Mononuclear cell (primary cell): ENCODE measurements around the gene PKN3. TPM values are rescaled to one million over a fixed set of nuclear protein-coding genes. Genes with fewer than 3 reads are reported as not detected.

Experiments used
- H3K27me3 ChIP-seq: 2 replicates; pipeline ENCODE4 v1.6.0; 2011; ENCODE audit warnings: low read length, control low read depth; ENCODE audit not compliant: insufficient read depth
- H3K4me1 ChIP-seq: 2 replicates; pipeline ENCODE4 v1.5.1; 2011; ENCODE audit warnings: mild to moderate bottlenecking, low read length, control low read depth; ENCODE audit not compliant: insufficient read depth
- H3K4me3 ChIP-seq: 2 replicates; pipeline ENCODE4 v1.5.1; 2011; ENCODE audit warnings: mild to moderate bottlenecking, low read length, moderate library complexity
- H3K9me3 ChIP-seq: 2 replicates; pipeline ENCODE4 v1.5.1; 2011; ENCODE audit warnings: low read depth, mild to moderate bottlenecking, control low read depth, low read length
- total RNA-seq: library from RNA; depleted of rRNA; stranded (reverse); fragments of >200 nt; gene quantifications from one replicate; pipeline ENCODE4 v1.2.3, GENCODE V29; 2012

The PKN3 gene
- total RNA-seq, 1 donor, result 0.73 TPM

DNA sequence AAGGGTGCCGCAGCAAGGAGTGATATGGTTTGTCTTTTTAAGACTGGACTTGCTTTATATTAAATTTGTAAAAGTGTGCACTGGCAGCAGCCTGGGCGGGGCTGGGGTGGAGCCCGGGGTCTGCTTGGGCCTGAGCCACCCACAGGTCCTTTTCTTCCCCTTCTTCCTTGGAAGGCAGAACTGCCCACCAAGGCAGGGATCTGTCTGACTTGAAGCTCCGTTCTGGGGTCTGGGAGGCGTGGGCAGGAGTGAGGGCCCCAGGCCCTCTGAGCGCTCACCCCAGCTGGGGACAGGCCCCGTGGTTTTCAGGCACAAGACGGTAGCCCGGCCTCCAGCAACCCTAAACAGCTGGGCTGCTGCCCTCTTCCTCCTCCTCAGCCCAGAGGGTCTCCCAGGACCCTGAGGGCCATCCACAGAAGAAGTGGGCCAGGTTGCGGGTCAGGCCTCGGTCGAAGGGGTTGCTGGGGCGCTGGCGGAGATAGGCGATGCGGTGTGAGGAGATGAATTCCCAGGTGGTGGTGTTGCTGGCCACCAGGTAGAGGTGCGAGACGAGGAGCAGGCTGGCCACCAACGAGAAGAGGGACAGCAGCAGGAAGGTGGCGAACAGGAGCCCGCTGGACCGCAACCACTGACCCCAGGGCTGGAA, 18.7 kb downstream of the PKN3 start:
- peaks cover 22% of the 10 kb centered on the region for H3K4me1 ChIP-seq
- H3K27me3 ChIP-seq, result no peaks in the 10 kb centered on the region
- no peak overlapping the region for H3K4me3 ChIP-seq
- no peaks in the 10 kb centered on the region for H3K9me3 ChIP-seq

DNA sequence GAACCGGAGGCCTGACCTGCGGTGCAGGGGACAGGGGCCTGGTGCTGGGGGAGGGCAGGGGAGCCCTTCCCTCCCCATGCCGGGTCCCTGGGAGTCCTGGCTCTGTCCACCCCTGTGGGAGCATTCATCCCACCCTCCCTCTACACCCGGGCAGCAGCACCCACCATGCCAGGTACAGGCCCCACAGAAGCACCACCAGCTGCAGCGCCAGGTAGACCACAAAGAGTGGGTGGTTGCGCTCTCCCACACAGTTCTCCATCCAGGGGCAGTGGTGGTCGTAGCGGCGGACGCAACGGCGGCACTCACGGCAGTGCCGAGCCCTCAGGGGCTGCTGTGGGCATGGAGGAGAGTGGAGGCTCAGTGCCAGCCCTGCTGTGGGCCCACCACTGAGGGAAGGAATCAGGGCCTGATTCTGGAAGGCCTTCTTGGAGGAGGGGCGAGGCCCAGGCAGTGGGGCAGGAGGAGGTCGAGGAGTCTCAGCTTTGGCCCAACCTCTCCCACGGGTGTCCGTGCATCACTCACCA, 19.2 kb downstream of the PKN3 start:
- Histone ChIP-seq H3K27me3 (no peaks in the 10 kb centered on the region), H3K9me3 (no peaks in the 10 kb centered on the region), H3K4me1 (peaks cover 22% of the 10 kb centered on the region), H3K4me3 (no peak overlapping the region)

DNA sequence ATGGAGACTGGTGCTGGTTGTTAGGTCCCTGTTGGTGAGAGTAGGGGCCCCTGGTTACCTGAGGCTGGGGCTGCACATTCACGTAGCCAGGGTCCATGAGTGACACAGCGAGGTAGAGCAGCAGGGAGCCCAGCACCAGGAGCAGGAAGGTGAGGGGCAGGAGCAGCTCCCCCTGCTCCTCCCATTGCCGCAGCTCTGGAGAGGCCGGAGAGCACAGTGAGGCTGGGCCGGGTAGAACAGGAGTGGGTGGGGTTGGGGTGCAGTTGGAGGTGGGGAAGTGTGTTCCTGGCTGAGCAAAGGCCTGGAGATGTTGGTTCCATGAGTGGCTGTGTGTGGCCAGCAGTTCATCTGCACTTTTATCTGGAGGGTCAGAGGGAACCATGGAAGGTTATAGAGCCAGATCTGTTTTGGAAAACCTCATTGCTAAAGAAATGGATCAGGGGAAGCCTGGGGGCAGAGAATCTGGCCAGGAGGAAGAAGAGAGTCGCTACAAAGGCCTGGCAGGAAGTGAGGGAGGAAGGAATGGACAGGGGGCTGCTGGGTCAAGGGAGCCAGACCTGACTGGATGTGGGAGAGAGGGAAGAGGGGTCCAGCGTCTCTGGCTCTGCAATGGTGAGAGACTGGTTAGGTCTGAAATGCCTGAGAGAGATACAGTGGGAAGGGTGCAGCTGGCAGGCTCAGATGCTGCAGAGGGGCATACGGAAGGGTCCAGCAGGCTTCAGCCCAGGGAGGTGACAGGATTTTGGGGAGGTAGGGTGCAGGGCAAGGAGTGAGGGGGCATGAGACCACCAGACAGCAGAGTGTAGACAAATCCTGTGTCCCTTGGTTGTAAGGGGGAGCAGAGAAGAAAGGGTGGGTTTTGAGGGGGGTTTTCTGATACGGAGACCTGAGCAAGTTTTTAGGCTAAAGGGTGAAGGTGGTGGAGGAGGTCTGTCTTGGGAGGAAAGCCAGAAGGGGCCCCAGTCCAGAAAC, 20.4 kb downstream of the PKN3 start:
- no peaks in the 10 kb centered on the region for H3K27me3 ChIP-seq
- H3K9me3 ChIP-seq, result no peaks in the 10 kb centered on the region
- no peak overlapping the region for H3K4me3 ChIP-seq
- peaks cover 22% of the 10 kb centered on the region for H3K4me1 ChIP-seq

DNA sequence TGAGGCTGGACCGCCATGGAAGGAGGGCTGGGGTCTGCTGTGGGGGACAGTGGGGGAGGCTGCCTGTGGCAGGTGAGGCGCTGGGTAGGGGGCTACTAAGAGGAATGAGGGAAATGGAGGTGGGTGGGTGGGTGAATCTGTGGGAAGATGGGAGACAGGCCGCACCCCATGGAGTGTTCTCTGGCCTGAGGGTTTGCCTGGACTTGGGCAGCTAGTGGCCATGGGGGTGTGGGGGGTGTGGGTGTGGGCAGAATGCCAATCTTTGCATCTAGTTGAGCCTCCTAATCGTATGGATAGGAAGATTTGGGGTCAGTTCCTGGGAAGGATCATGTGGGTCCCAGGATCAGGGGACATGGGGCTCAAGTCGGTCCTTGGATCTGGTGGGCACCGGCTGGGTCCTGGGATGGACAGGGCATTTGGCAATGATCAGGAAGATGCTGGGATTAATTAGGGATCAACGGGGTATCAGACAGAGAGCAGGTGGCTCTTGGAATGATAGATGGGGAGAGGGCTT, 21.1 kb downstream of the PKN3 start:
- peaks cover 22% of the 10 kb centered on the region for H3K4me1 ChIP-seq
- H3K9me3 ChIP-seq, result no peaks in the 10 kb centered on the region
- H3K27me3 ChIP-seq, result no peaks in the 10 kb centered on the region
- H3K4me3 ChIP-seq, result peak overlapping the region; percentile 86

DNA sequence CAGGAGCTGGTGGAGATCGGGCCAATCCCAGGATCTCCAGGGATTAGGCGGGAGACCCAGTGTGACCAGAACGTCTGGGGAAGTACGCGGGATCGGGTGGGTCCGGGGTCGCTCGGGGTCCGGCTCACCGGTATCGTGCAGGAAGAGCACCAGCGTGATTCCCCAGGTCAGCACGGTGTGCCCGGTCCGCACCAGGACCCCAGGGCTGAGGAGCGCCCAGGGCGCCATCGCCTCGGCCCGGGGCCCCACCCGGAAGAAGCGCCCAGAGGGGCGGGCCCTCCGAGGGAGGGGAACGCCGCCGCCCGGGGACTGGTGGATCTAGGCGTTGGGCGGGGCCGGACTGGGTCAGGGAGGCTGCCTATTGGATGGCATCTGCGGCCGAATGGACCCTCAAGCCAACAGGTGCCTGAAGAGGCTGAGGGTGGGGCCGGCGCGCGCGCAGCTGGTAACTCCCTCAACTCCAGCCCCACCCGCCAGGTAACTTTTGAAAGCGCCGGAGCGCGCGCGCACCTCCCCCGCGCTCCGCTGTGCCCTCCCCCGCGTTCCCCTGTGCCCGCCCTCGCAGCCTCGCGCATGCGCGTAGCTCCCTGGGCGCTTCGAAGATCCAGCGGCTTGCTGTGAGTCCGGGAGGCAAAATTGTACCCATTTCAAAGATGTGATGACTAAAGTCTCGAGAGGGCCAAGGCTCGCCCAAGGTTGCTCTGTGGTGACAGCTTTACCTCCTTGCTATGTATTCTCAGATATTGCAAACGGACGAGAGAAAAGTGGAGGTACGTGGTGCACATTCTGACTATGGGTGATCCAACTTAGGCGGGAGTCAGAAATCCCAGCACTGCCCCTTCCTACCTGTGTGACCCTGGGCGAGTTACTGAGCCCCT, 21.8 kb downstream of the PKN3 start, which contains the start of gene ZDHHC12:
ZDHHC12 (minus strand) TSS at position 262 of the 878 bp plus-strand sequence; CDS start at position 228, 34 bp downstream.
- H3K4me1 ChIP-seq, result peaks cover 22% of the 10 kb centered on the region
- no peaks in the 10 kb centered on the region for H3K27me3 ChIP-seq
- peak within 1 kb of the TSS; percentile 86 for H3K4me3 ChIP-seq

DNA sequence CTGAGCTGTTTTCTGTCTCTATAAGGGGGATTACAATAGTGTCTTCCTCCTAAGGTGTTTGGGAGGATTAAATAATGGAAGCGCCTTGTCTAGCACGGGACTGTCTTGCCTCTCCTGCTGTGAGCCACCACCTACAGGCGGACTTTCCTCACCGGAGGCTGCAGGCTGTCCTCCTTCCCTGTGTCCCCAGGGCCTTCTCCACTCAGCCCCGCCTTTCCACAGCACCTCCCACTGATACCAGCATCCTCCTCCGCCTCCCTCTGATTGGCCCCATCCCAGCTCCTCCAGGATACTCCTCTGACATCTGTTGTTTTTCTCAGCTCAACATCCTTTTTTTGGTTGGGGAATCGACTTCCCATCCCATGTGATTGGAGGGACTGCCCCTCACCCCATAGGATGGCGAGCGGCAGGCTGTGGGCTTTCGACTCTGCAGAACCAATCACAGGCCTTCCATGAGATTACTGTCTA, 22.5 kb downstream of the PKN3 start:
- H3K4me1 ChIP-seq, result peaks cover 22% of the 10 kb centered on the region
- peak overlapping the region; percentile 86 for H3K4me3 ChIP-seq
- no peaks in the 10 kb centered on the region for H3K27me3 ChIP-seq
- no peaks in the 10 kb centered on the region for H3K9me3 ChIP-seq

More for the DNA sequence above, 21.8 kb downstream of the PKN3 start, which contains the start of gene ZDHHC12:
- H3K9me3 ChIP-seq, result no peaks in the 10 kb centered on the region

DNA sequence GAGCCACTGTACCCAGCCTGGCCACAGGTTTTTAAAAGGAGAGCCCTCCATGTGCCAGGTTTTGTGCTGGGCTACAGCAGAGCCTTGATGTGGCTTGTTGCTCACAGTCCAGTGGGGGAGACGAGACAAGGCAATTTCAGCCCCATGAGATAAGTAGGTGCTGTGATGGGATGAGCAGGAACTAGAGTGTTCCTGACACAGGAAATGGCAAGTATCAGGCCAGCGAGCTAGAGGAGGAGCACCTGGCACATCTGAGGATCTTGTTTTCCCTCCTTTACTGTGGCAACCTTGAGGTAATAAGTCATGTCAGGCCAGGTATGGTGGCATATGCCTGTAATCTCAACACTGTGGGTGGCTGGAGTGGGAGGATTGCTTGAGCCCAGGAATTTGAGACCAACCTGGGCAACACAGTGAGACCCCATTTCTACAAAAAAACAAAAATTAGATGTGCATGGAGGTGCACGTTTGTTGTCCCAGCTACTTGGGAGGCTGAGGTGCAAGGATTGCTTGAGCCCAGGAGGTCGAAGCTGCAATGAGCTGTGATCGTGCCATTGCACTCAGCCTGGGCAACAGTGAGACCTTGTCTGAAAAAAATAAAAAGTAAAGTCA, 25.4 kb downstream of the PKN3 start:
- Histone ChIP-seq H3K9me3 (no peaks in the 10 kb centered on the region), H3K27me3 (no peaks in the 10 kb centered on the region), H3K4me1 (peaks cover 20% of the 10 kb centered on the region), H3K4me3 (no peak overlapping the region)

DNA sequence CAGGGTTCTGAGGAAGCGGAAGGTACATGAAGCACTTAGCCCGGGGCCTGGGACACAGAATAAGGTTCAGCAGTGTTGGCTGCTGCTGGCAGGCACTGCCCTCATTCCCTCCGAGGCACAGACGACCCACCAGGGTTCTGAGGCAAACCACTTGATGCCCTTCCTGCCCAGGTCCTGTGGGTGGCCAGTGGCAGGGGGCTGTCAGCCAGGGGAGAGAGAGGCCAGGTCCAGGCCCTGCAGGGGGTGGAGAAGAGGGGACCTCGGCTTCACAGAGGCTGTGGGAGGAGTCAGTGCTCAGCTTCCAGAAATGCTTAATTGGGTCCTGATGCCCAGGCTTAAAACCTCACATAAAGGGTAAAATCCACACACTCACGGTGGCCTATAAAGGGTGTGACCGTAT, 26.0 kb downstream of the PKN3 start:
- Histone ChIP-seq H3K4me3 (no peak overlapping the region), H3K9me3 (no peaks in the 10 kb centered on the region), H3K27me3 (no peaks in the 10 kb centered on the region), H3K4me1 (peaks cover 15% of the 10 kb centered on the region)

DNA sequence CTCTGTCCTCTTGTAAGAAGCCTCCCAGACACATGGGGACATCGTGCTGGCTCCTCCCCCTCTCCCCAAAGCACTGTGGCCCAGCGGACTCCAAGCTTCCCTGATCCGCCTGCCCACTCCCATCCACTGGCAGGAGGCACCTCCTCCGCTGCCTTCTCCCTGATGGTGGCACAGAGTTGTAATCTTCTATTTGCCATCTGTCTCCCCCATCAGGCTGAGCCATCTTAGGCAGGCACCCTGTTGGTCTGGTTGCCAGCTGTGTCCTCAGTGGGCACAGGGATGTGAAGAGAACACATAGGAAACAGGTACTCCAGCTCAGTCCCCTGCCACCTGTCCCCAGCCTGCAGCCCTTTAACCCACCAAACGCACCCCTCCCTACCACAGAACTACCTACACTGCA, 27.0 kb downstream of the PKN3 start:
- peaks cover 10% of the 10 kb centered on the region for H3K4me1 ChIP-seq
- H3K4me3 ChIP-seq, result no peak overlapping the region
- H3K9me3 ChIP-seq, result no peaks in the 10 kb centered on the region
- H3K27me3 ChIP-seq, result no peaks in the 10 kb centered on the region

DNA sequence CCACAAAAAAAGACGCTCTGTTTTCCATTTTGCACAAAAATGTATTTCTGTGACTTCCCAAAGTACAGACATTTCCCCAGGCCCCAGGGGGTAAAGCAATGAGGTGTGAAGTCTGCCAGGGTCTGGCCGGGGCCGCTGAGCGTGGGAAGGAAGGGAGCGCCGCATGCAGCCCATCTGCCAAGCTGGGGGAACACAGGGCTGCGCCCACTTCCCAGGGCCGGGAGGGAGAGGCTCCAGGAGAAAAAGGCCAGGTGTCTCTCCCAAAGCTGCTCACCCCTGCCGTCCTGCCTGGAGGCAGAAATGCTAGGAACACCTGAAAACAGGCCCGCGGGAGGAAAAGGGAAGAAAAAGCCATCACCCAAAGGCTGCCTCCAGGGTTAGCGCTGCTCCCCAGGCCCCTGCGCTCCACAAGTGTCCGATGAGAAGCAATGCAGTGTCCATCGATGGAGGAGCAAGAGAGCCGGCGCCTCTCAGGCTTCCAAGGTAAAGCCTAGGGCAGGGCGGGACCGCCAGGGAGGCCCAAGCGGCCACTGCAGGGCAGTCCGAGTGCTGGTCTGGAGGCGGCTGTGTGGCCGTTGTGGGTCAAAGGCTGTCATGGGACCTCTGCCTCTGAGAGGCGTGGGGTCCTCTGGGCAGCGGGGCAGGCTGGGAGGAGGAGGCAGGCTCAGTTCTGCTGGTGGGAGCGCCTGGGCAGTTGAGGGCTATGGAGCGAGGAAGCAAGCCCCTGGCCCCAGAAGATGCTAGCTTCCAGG, 27.6 kb downstream of the PKN3 start:
- no peaks in the 10 kb centered on the region for H3K9me3 ChIP-seq
- no peaks in the 10 kb centered on the region for H3K27me3 ChIP-seq
- H3K4me1 ChIP-seq, result peaks cover 4% of the 10 kb centered on the region
- H3K4me3 ChIP-seq, result no peak overlapping the region

DNA sequence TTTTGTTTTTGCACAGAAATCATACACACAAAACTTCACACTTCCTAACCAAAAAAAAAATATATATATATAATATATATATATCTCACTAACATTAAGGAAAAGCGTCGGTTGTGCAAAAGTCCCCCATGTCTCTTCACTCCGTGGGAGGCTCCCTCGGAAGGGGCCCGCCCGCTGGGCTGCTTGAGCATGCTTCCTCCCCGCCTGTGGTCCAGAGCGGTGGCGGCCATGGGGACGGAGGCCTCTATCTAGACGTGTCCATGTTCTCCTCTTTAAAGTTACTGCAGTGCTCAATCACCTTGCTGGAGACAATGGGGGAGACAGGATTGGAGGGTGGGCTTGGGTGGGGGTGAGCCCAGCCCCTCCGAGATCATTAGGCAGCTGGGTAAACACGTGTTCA, 28.8 kb downstream of the PKN3 start:
- Histone ChIP-seq H3K4me1 (no peaks in the 10 kb centered on the region), H3K9me3 (no peaks in the 10 kb centered on the region), H3K4me3 (no peak overlapping the region), H3K27me3 (no peaks in the 10 kb centered on the region)

DNA sequence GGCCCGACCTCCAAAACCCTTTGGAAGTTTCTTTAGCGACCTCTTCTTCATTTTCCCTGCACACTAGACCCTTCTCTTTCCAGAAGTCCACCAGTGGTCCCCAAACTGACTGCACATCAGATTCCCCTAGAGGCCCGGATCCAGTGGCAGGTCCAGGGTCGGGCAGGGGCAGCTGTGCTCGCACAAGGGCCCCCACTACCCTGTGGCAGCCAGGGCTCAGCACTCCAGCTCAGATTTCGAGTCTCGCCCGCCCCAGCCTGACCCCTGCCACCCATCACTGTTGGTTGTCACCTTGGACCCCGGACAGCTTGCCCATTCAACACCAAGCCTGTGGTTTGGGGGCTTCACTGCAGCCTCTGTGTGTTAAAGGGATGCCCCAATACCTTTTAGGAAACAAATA, 29.4 kb downstream of the PKN3 start:
- no peaks in the 10 kb centered on the region for H3K9me3 ChIP-seq
- H3K4me1 ChIP-seq, result no peaks in the 10 kb centered on the region
- no peaks in the 10 kb centered on the region for H3K27me3 ChIP-seq
- H3K4me3 ChIP-seq, result no peak overlapping the region

DNA sequence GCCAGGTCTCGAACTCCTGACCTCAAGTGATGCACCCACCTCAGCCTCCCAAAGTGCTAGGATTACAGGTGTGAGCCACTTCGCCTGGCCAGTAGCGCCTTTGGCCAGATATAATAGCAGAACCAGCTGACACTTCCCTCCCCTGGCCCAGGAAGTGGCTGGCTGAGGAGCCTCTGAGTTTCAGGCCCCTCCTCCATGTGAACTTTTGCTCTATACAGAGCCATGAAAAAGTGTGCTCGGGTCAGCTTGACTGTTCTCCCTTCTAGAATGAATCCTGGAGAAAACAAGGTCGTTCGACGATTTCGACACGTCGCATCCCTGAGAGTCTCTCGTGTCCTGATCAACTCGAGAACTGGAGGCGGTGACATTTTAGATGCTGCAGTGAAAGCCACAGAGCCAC, 30.3 kb downstream of the PKN3 start:
- Histone ChIP-seq H3K4me3 (no peak overlapping the region), H3K4me1 (no peaks in the 10 kb centered on the region)

More for the DNA sequence above, 30.3 kb downstream of the PKN3 start:
- no peaks in the 10 kb centered on the region for H3K27me3 ChIP-seq
- H3K9me3 ChIP-seq, result no peaks in the 10 kb centered on the region
